OCI-LY7 (cell line): ENCODE data around the gene ZBTB20.

Experiments used
- CTCF ChIP-seq: fragments of 200-600 bp; sonication (generic); conservative IDR thresholded peaks from 2 replicates; pipeline ENCODE4 v1.5.1; 2014; ENCODE audit warnings: mild to moderate bottlenecking, antibody characterized with exemption, low read length, moderate library complexity, mixed read lengths
- EZH2phosphoT487 ChIP-seq: fragments of 200-600 bp; sonication (generic); IDR thresholded peaks from 2 replicates; pipeline ENCODE4 v1.6.1; 2018; ENCODE audit warnings: low read depth, borderline replicate concordance, mild to moderate bottlenecking, mixed run types, antibody characterized with exemption, low read length, moderate library complexity, mixed read lengths

GRCh38 chr3:114858329-114858728 is 288.8 kb downstream of the ZBTB20 start:
- TF ChIP-seq CTCF (no peak), EZH2phosphoT487 (no peak)
